ENCODE measurements around the gene MTMR12.
A peak's percentile ranks its signal among the peaks of the same experiment; 100 is the strongest.

MTMR12 gene

GRCh38 chr5:32276173-32276853 is 36.4 kb downstream of the MTMR12 start:
- no peak for DNase-seq

- peak; percentile 31 for DNase-seq
Observed at GRCh38 chr5:32275396-32275741, 37.4 kb downstream of the MTMR12 start.

GRCh38 chr5:32274548-32275395 is 38.0 kb downstream of the MTMR12 start:
- DNase-seq, result no peak

- no peak for DNase-seq
Observed at GRCh38 chr5:32273821-32274220, 38.9 kb downstream of the MTMR12 start.

- no peak for DNase-seq
Observed at GRCh38 chr5:32272746-32273145, 40.0 kb downstream of the MTMR12 start.

- DNase-seq, result no peak
Observed at GRCh38 chr5:32270946-32271345, 41.8 kb downstream of the MTMR12 start.

- no peak for DNase-seq
Observed at GRCh38 chr5:32270178-32270577, 42.6 kb downstream of the MTMR12 start.

- no peak for DNase-seq
Observed at GRCh38 chr5:32265902-32266301, 46.8 kb downstream of the MTMR12 start.

- DNase-seq, result no peak
Observed at GRCh38 chr5:32264957-32265572, 47.7 kb downstream of the MTMR12 start.

- DNase-seq, result no peak
Observed at GRCh38 chr5:32263684-32264083, 49.1 kb downstream of the MTMR12 start.

GRCh38 chr5:32261198-32261597 is 51.5 kb downstream of the MTMR12 start:
- no peak for DNase-seq

- no peak for DNase-seq
Observed at GRCh38 chr5:32259033-32259432, 53.7 kb downstream of the MTMR12 start.

GRCh38 chr5:32258424-32258823 is 54.3 kb downstream of the MTMR12 start:
- DNase-seq, result no peak

- no peak for DNase-seq
Observed at GRCh38 chr5:32255540-32255900, 57.2 kb downstream of the MTMR12 start.

- no peak for DNase-seq
Observed at GRCh38 chr5:32254881-32255539, 57.7 kb downstream of the MTMR12 start.

- no peak for DNase-seq
Observed at GRCh38 chr5:32251871-32252458, 60.8 kb downstream of the MTMR12 start.

GRCh38 chr5:32249668-32250067 is 63.1 kb downstream of the MTMR12 start:
- no peak for DNase-seq

GRCh38 chr5:32245742-32246141 is 67.0 kb downstream of the MTMR12 start:
- DNase-seq, result no peak

- no peak for DNase-seq
Observed at GRCh38 chr5:32244017-32244416, 68.7 kb downstream of the MTMR12 start.

GRCh38 chr5:32241034-32241783 is 71.5 kb downstream of the MTMR12 start:
- DNase-seq, result no peak

GRCh38 chr5:32239385-32239784 is 73.4 kb downstream of the MTMR12 start:
- no peak for DNase-seq

Measured in right kidney (tissue), 1 donor.